K562 (cell line): ENCODE data around the gene DOP1B. TPM values are rescaled to one million over a fixed set of nuclear protein-coding genes. Genes with fewer than 3 reads are reported as not detected.
A peak's percentile ranks its signal among the peaks of the same experiment; 100 is the strongest.
"Not testable (repeated sequence)": the region's sequence is repeated elsewhere in the genome, so short reads cannot be mapped to it uniquely, and the experiment has no call there.

Experiments used
- ATAC-seq: fragments of 200-7000 bp; cut with Tn5 transposase; 3 replicates; pipeline ENCODE4 v1.9.1; 2020; ENCODE audit warnings: moderate library complexity
- BruUV-seq: library from RNA; stranded (reverse); fragments of 400-500 nt; replicated peaks from 2 replicates; lab custom pipeline; 2021; lab: Mats Ljungman, UMichigan
- CTCF ChIA-PET: fragments of 300-600 bp; formaldehyde crosslinking; extraction: SDS; loops from one replicate; lab custom pipeline; 2021; ENCODE audit warnings: low intra/inter-chr PET ratio; lab: Yijun Ruan, JAX
- POLR2A ChIA-PET: fragments of 300-600, 350-650 bp; sonication (Branson Sonifier 250); formaldehyde crosslinking; extraction: SDS; loops from one replicate; lab custom pipeline; 2021; ENCODE audit warnings: antibody characterized with exemption, inconsistent platforms; lab: Yijun Ruan, JAX
- DNase-seq, 4 experiments: peaks; one replicate each; pipeline versions ENCODE4 v3.0.0 to v3.0.0-alpha.2; 2011 to 2018; ENCODE audit warnings: low spot score in 3 of 4, mixed read lengths in 3 of 4; ENCODE audit errors: extremely low read depth in 1 of 4
- FAIRE-seq: peaks from 2 replicates; lab custom pipeline; 2011; peaks lifted over from hg19 to GRCh38; lab: Jason Lieb, UNC
- H2AFZ ChIP-seq: 2 replicates; pipeline ENCODE4 v1.6.0; 2011; ENCODE audit warnings: low read depth, low read length, control low read depth, inconsistent platforms
- H3K27ac ChIP-seq: fragments of 200-600 bp; 3 replicates; pipeline ENCODE4 v1.8.0; 2011; ENCODE audit warnings: low read depth, mild to moderate bottlenecking, control low read depth, inconsistent platforms, low read length, moderate library complexity, mixed read lengths; ENCODE audit errors: extremely low read depth
- H3K27me3 ChIP-seq, 2 experiments: fragments of 300-600 bp in 1 of 2; 2 replicates in 1 of 2; 3 replicates in 1 of 2; pipeline versions ENCODE4 v1.6.0 to v1.8.0; 2011; ENCODE audit warnings: inconsistent platforms in 2 of 2, low read length in 2 of 2, mild to moderate bottlenecking in 1 of 2, mixed read lengths in 1 of 2, moderate library complexity in 1 of 2; ENCODE audit not compliant: control insufficient read depth in 2 of 2, insufficient read depth in 2 of 2
- H3K36me3 ChIP-seq: fragments of 300-600 bp; 3 replicates; pipeline ENCODE4 v1.8.0; 2011; ENCODE audit warnings: mild to moderate bottlenecking, low read length, inconsistent platforms; ENCODE audit not compliant: control insufficient read depth, insufficient read depth
- H3K4me1 ChIP-seq, 2 experiments: fragments of 200-600 bp in 1 of 2; replicated peaks in 1 of 2; 2 replicates in 1 of 2; 3 replicates in 1 of 2; pipeline versions ENCODE4 v1.5.1 to v1.8.0; 2011; ENCODE audit warnings: inconsistent platforms in 2 of 2, low read length in 2 of 2, mild to moderate bottlenecking in 1 of 2, mixed read lengths in 1 of 2, moderate library complexity in 1 of 2; ENCODE audit not compliant: control insufficient read depth in 2 of 2, insufficient read depth in 2 of 2
- H3K4me2 ChIP-seq: 2 replicates; pipeline ENCODE4 v1.6.1; 2011; ENCODE audit warnings: low read length, control low read depth, inconsistent platforms, mixed read lengths; ENCODE audit not compliant: insufficient read depth
- H3K4me3 ChIP-seq: fragments of 200-600 bp; sonication (generic), shearing (Covaris generic); 2 replicates; pipeline ENCODE4 v1.5.1; 2016; ENCODE audit warnings: control low read depth, inconsistent platforms
- H3K79me2 ChIP-seq: fragments of 200-600 bp; 3 replicates; pipeline ENCODE4 v1.8.0; 2011; ENCODE audit warnings: low read length, inconsistent platforms; ENCODE audit not compliant: control insufficient read depth, insufficient read depth
- H3K9ac ChIP-seq, 2 experiments: 2 replicates each; pipeline versions ENCODE4 v1.6.0 to v1.6.1; 2011; ENCODE audit warnings: low read depth in 2 of 2, low read length in 2 of 2, control low read depth in 1 of 2, inconsistent platforms in 1 of 2, mild to moderate bottlenecking in 1 of 2, mixed read lengths in 1 of 2; ENCODE audit not compliant: insufficient read depth in 1 of 2
- H3K9me1 ChIP-seq: one replicate; pipeline ENCODE4 v1.6.0; 2011; ENCODE audit warnings: inconsistent platforms, mild to moderate bottlenecking, low read length, moderate library complexity; ENCODE audit not compliant: control insufficient read depth, insufficient read depth
- H3K9me3 ChIP-seq: replicated peaks from 2 replicates; pipeline ENCODE4 v1.5.1; 2011; ENCODE audit warnings: low read depth, low read length, inconsistent platforms; ENCODE audit not compliant: control insufficient read depth, insufficient read depth
- H4K20me1 ChIP-seq: replicated peaks from 2 replicates; pipeline ENCODE4 v1.6.1; 2011; ENCODE audit warnings: low read length, inconsistent platforms, mixed read lengths; ENCODE audit not compliant: control insufficient read depth, insufficient read depth
- ARID3A ChIP-seq: IDR thresholded peaks from 2 replicates; pipeline ENCODE4 v1.6.1; 2012; ENCODE audit warnings: low read depth, low read length, improper control_type of control experiment, borderline replicate concordance
- CREB3 ChIP-seq: fragments of 450-650 bp; conservative IDR thresholded peaks from 2 replicates; pipeline ENCODE4 v1.6.1; 2016; ENCODE audit warnings: missing genetic modification characterization, low read depth, mild to moderate bottlenecking, missing compliant biosample characterization, moderate library complexity
- GATAD2B ChIP-seq: fragments of 450-650 bp; IDR thresholded peaks from 2 replicates; pipeline ENCODE4 v1.6.1; 2017; ENCODE audit warnings: mild to moderate bottlenecking, borderline replicate concordance
- KDM1A ChIP-seq, 2 experiments: fragments of 450-650 bp; IDR thresholded peaks; 2 replicates each; pipeline ENCODE4 v1.6.1; 2016; ENCODE audit warnings: mild to moderate bottlenecking in 2 of 2
- PHF21A ChIP-seq: fragments of 450-650 bp; IDR thresholded peaks from 2 replicates; pipeline ENCODE4 v1.6.1; 2017; ENCODE audit warnings: low read depth, borderline replicate concordance
- SFPQ ChIP-seq: fragments of 200-400 bp; formaldehyde crosslinking; IDR thresholded peaks from 2 replicates; pipeline ENCODE4 v1.6.1; 2017; ENCODE audit warnings: mild to moderate bottlenecking, low read depth, low read length, moderate library complexity
- ZNF316 ChIP-seq: fragments of 450-650 bp; IDR thresholded peaks from 2 replicates; pipeline ENCODE4 v1.6.1; 2016
- WGBS: fragments of 100-300 bp; shearing (Covaris generic); methylation state at CpG from one replicate; pipeline ENCODE4 v1.1.6; 2016; ENCODE audit warnings: low coverage, mixed read lengths; ENCODE audit not compliant: insufficient coverage; ENCODE audit errors: missing lambda C conversion rate; 5-methylcytosine and 5-hydroxymethylcytosine counted together
- in situ Hi-C: fragments of 300-500 bp; cut with MboI; formaldehyde crosslinking; loops from 4 replicates; pipeline ENCODE4 v1.15.0; 2018; ENCODE audit warnings: inconsistent platforms, mixed read lengths
- intact Hi-C: fragments of 100-400 bp; cut with micrococcal nuclease; formaldehyde crosslinking; loops from 2 replicates; pipeline ENCODE4 v1.14.2; 2022
- polyA plus RNA-seq, 8 experiments: library from polyadenylated mRNA; depleted of rRNA in 4 of 8; stranded (reverse) in 5 of 8; unstranded in 3 of 8; fragments of >200 nt; fragmentation: Nextera tagmentation in 2 of 8; fragmentation: Illumina TruSeq in 1 of 8; extraction: Ambion mirVana in 2 of 8; extraction: Trizol in 1 of 8; gene quantifications; 2 replicates each; pipeline versions ENCODE4 v1.2.1 to v1.2.3, GENCODE V29; 2011 to 2014; ENCODE audit warnings: inconsistent platforms in 1 of 8, missing spikeins in 1 of 8
- total RNA-seq, 7 experiments: library from RNA; depleted of rRNA in 6 of 7; stranded (reverse); fragments of >200 nt in 6 of 7; fragmentation: Illumina TruSeq in 2 of 7; extraction: Trizol in 2 of 7; gene quantifications; 2 replicates each; pipeline versions ENCODE4 v1.2.1 to v1.2.3, GENCODE V29; 2011 to 2021; ENCODE audit warnings: low replicate concordance in 1 of 7
- TF ChIP-seq, protein P1 (sequence below): sonication (generic); formaldehyde crosslinking; IDR thresholded peaks from 2 replicates; pipeline ENCODE4 v1.8.0; 2022; ENCODE audit warnings: mild to moderate bottlenecking, missing genetic modification reagents

Gene DOP1B
- total and polyA plus RNA-seq, 9 of the 15 experiments (the other 6 are each of a cell fraction or from before 2014, with no cell fraction given), result 0.04 to 2.2 (median 0.68) TPM

- H4K20me1 ChIP-seq, ATAC-seq: not testable (repeated sequence)
- POLR2A ChIA-PET, result interaction anchor here (0.8 kb wide), 1 partner anchor 9 kb away, joined by 5 read pairs; no protein-coding TSS in a partner anchor
Measured at GRCh38 chr21:36130839-36131238, 25.8 kb upstream of the DOP1B start.

GRCh38 chr21:36132696-36133095 lies 23.9 kb upstream of the DOP1B start:
- no peaks in the 10 kb centered on the region for H3K79me2 ChIP-seq
- no peaks in the 10 kb centered on the region for H3K9me3 ChIP-seq
- peaks cover 0 to 15% of the 10 kb centered on the region in 2 experiments; a peak in 2 of 5 replicates for H3K4me1 ChIP-seq
- ChIA-PET POLR2A (interaction anchor here (0.6 to 1.1 kb wide), 2 partner anchors 10 to 1219 kb away, joined by 3 read pairs; no protein-coding TSS in a partner anchor), CTCF (no interaction called here)
- H3K9me1 ChIP-seq, result no peaks in the 10 kb centered on the region
- no peak overlapping the region for H2AFZ ChIP-seq
- no peak overlapping the region for H3K27ac ChIP-seq
- DNase-seq (no peak), FAIRE-seq (no peak), ATAC-seq (no peak)
- no peak overlapping the region for H3K4me3 ChIP-seq
- H3K36me3 ChIP-seq, result no peaks in the 10 kb centered on the region
- in situ Hi-C loops (no loop called here), intact Hi-C loops (no loop called here)
- H4K20me1 ChIP-seq, result 0 out of 2 replicates have a peak, but pooled peaks cover 3% of the 10 kb centered on the region
- no peak overlapping the region for H3K4me2 ChIP-seq
- no peak overlapping the region for H3K9ac ChIP-seq
- BruUV-seq, result no TSS peak
- 22% methylated on average over 8 of the region's 8 CpGs for WGBS
- H3K27me3 ChIP-seq, result peaks cover 40 to 68% of the 10 kb centered on the region in 2 experiments
- TF ChIP-seq ARID3A, result no peak
- peak; percentile 46 for TF ChIP-seq ZNF316
- TF ChIP-seq SFPQ, result no peak
- TF ChIP-seq CREB3 (tag), result no peak
- TF ChIP-seq GATAD2B, result no peak
- TF ChIP-seq, protein P1, sequence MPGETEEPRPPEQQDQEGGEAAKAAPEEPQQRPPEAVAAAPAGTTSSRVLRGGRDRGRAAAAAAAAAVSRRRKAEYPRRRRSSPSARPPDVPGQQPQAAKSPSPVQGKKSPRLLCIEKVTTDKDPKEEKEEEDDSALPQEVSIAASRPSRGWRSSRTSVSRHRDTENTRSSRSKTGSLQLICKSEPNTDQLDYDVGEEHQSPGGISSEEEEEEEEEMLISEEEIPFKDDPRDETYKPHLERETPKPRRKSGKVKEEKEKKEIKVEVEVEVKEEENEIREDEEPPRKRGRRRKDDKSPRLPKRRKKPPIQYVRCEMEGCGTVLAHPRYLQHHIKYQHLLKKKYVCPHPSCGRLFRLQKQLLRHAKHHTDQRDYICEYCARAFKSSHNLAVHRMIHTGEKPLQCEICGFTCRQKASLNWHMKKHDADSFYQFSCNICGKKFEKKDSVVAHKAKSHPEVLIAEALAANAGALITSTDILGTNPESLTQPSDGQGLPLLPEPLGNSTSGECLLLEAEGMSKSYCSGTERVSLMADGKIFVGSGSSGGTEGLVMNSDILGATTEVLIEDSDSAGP (CRISPR knock-in tag), result no peak
- no peak for TF ChIP-seq PHF21A

More at GRCh38 chr21:36130839-36131238, 25.8 kb upstream of the DOP1B start:
- peaks cover 0 to 15% of the 10 kb centered on the region in 2 experiments; a peak in 2 of 5 replicates for H3K4me1 ChIP-seq
- H3K9me1 ChIP-seq, H3K9me3 ChIP-seq, DNase-seq, CTCF ChIA-PET, H3K79me2 ChIP-seq, H3K4me3 ChIP-seq, BruUV-seq, H3K9ac ChIP-seq, intact Hi-C loops, H3K4me2 ChIP-seq, H3K36me3 ChIP-seq, in situ Hi-C loops, H3K27ac ChIP-seq, H2AFZ ChIP-seq: not testable (repeated sequence)
- peak; percentile 55 to 60; a peak in 3 of 4 replicates for TF ChIP-seq KDM1A (IDR thresholded peaks at IDR 0.05)
- peak; percentile 70 for FAIRE-seq
- WGBS, result 9% methylated on average over 5 of the region's 5 CpGs
- peaks cover 39 to 70% of the 10 kb centered on the region in 2 experiments for H3K27me3 ChIP-seq
